ENCODE data around the gene EXOC4. TPM values are rescaled to one million over a fixed set of nuclear protein-coding genes. Genes with fewer than 3 reads are reported as not detected.

EXOC4 gene
- total RNA-seq, 2 donors from 2014 or later = 106 to 115 TPM

DNA sequence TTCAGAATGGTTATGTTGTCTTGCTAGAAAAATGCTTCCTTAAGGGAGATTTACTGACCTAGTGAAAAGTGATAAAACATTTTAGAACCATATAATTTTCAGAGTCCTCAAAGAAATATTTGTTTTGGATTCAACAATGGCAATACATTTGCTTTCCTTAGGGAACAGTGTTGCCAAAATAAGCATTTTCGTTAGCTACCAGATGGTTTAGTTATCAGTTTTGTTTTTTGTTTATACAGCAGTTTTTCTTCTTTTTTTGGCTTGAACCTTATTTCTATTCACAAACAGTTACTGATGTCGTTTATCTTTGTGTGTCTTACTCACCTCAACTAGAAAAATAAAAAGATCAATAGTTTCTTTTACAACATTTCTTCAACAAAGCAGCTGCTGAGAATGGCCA lies 48.6 kb downstream of the EXOC4 start:
- Histone ChIP-seq H3K36me3 (ENCODE audit: control insufficient read depth, insufficient read depth, low read length) (peaks cover 11% of the 10 kb centered on the region), H3K27me3 (ENCODE audit: control insufficient read depth, insufficient read depth, low read length, poor library complexity, severe bottlenecking) (no peaks in the 10 kb centered on the region), H3K9ac (ENCODE audit: extremely low read depth, low read length, poor library complexity, severe bottlenecking) (no peak overlapping the region), H3K4me3 (ENCODE audit: low read length) (no peak overlapping the region), H3K9me3 (ENCODE audit: control insufficient read depth, low read length) (no peaks in the 10 kb centered on the region), H3K4me1 (ENCODE audit: control insufficient read depth, insufficient read depth, low read length) (no peaks in the 10 kb centered on the region), H3K27ac (ENCODE audit: low read depth, low read length) (no peak overlapping the region)
- no peak for DNase-seq
- Mint-ChIP-seq H3K4me1 (peaks cover 29% of the 10 kb centered on the region), H3K4me3 (no peak overlapping the region), H3K9me3 (no peaks in the 10 kb centered on the region), H3K27me3 (ENCODE audit: insufficient read depth) (peaks cover 11% of the 10 kb centered on the region), H3K36me3 (ENCODE audit: low read depth) (peaks cover 9% of the 10 kb centered on the region), H3K27ac (no peak overlapping the region)
- WGBS, 2 experiments (ENCODE audit: insufficient coverage in 1 of 2, insufficient read length in 1 of 2) = 92 to 94% methylated on average over 1 to 2 of the region's 2 CpGs
- TF ChIP-seq, protein P1, sequence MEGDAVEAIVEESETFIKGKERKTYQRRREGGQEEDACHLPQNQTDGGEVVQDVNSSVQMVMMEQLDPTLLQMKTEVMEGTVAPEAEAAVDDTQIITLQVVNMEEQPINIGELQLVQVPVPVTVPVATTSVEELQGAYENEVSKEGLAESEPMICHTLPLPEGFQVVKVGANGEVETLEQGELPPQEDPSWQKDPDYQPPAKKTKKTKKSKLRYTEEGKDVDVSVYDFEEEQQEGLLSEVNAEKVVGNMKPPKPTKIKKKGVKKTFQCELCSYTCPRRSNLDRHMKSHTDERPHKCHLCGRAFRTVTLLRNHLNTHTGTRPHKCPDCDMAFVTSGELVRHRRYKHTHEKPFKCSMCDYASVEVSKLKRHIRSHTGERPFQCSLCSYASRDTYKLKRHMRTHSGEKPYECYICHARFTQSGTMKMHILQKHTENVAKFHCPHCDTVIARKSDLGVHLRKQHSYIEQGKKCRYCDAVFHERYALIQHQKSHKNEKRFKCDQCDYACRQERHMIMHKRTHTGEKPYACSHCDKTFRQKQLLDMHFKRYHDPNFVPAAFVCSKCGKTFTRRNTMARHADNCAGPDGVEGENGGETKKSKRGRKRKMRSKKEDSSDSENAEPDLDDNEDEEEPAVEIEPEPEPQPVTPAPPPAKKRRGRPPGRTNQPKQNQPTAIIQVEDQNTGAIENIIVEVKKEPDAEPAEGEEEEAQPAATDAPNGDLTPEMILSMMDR (conservative IDR thresholded peaks at IDR 0.05) = no peak

DNA sequence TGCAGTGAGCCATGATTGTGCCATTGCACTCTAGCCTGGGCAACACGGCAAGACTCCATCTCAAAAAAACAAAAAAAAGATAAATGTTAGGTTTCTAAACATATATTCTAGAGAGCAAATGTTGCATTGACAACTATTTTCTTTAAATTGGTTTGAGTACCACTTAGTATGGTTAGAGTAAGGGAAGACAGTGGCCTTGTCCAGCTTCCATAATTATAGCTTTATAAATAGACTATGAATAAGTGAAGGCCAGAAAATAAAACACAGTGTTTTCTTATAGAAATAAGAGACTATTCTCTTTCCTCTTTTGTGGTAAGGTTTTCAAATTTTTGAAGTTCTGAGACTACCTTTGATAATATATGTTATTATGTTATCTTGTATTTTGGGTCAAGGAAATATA lies 50.5 kb downstream of the EXOC4 start:
- Histone ChIP-seq H3K36me3 (ENCODE audit: control insufficient read depth, insufficient read depth, low read length) (peaks cover 31% of the 10 kb centered on the region), H3K9me3 (ENCODE audit: control insufficient read depth, low read length) (no peaks in the 10 kb centered on the region), H3K27me3 (ENCODE audit: control insufficient read depth, insufficient read depth, low read length, poor library complexity, severe bottlenecking) (peaks cover 10% of the 10 kb centered on the region), H3K27ac (ENCODE audit: low read depth, low read length) (no peak overlapping the region), H3K4me1 (ENCODE audit: control insufficient read depth, insufficient read depth, low read length) (peaks cover 4% of the 10 kb centered on the region), H3K4me3 (ENCODE audit: low read length) (no peak overlapping the region), H3K9ac (ENCODE audit: extremely low read depth, low read length, poor library complexity, severe bottlenecking) (no peak overlapping the region)
- Mint-ChIP-seq H3K27ac (no peak overlapping the region), H3K4me3 (no peak overlapping the region), H3K36me3 (ENCODE audit: low read depth) (peaks cover 28% of the 10 kb centered on the region), H3K4me1 (peaks cover 17% of the 10 kb centered on the region), H3K27me3 (ENCODE audit: insufficient read depth) (peaks cover 18% of the 10 kb centered on the region), H3K9me3 (no peaks in the 10 kb centered on the region)
- WGBS, 2 experiments (ENCODE audit: insufficient coverage in 1 of 2, insufficient read length in 1 of 2) = 83% methylated on average over 1 of the region's 1 CpG; no CpG with 5 or more reads in 1 of the 2 experiments
- TF ChIP-seq, protein P1 (conservative IDR thresholded peaks at IDR 0.05) = no peak
- DNase-seq = no peak

- no peak overlapping the region for H3K27ac Mint-ChIP-seq
- no peaks in the 10 kb centered on the region for H3K9me3 Mint-ChIP-seq
- H3K36me3 Mint-ChIP-seq (ENCODE audit: low read depth) = peaks cover 31% of the 10 kb centered on the region
- no peak for DNase-seq
- Histone ChIP-seq H3K4me3 (ENCODE audit: low read length) (no peak overlapping the region), H3K9me3 (ENCODE audit: control insufficient read depth, low read length) (no peaks in the 10 kb centered on the region), H3K9ac (ENCODE audit: extremely low read depth, low read length, poor library complexity, severe bottlenecking) (no peak overlapping the region), H3K36me3 (ENCODE audit: control insufficient read depth, insufficient read depth, low read length) (peaks cover 35% of the 10 kb centered on the region), H3K27ac (ENCODE audit: low read depth, low read length) (no peak overlapping the region), H3K4me1 (ENCODE audit: control insufficient read depth, insufficient read depth, low read length) (peaks cover 4% of the 10 kb centered on the region), H3K27me3 (ENCODE audit: control insufficient read depth, insufficient read depth, low read length, poor library complexity, severe bottlenecking) (peaks cover 15% of the 10 kb centered on the region)
- WGBS, 2 experiments (ENCODE audit: insufficient coverage in 1 of 2, insufficient read length in 1 of 2) = 95 to 100% methylated on average over 2 of the region's 2 CpGs
- peaks cover 18% of the 10 kb centered on the region for H3K27me3 Mint-ChIP-seq (ENCODE audit: insufficient read depth)
- TF ChIP-seq, protein P1 (conservative IDR thresholded peaks at IDR 0.05) = no peak
- H3K4me3 Mint-ChIP-seq = no peak overlapping the region
- peaks cover 17% of the 10 kb centered on the region for H3K4me1 Mint-ChIP-seq
These were observed 51.1 kb downstream of the EXOC4 start for GRCh38 chr7:133303931-133304330.
